WTC11 (cell line): ENCODE data around the gene BIRC3. TPM values are rescaled to one million over a fixed set of nuclear protein-coding genes. Genes with fewer than 3 reads are reported as not detected.
"Not testable (repeated sequence)": the region's sequence is repeated elsewhere in the genome, so short reads cannot be mapped to it uniquely, and the experiment has no call there.

Experiments
- ATAC-seq: fragments of 200-7000 bp; cut with Tn5 transposase; 2 replicates; pipeline ENCODE4 v1.10.0; 2021; ENCODE audit warnings: mild to moderate bottlenecking, moderate library complexity
- CTCF ChIA-PET: fragments of 300-600 bp; sonication (Branson Sonifier 250); formaldehyde crosslinking; loops from one replicate; lab custom pipeline; 2021; ENCODE audit warnings: antibody characterized with exemption; lab: Charles Lee
- POLR2A ChIA-PET: fragments of 350-600 bp; sonication (Branson Sonifier 250); formaldehyde crosslinking; loops from one replicate; lab custom pipeline; 2021; ENCODE audit warnings: antibody characterized with exemption; lab: Charles Lee
- DNase-seq: peaks from one replicate; pipeline ENCODE4 v3.0.0; 2021; ENCODE audit warnings: low spot score
- H3K27ac Mint-ChIP-seq: 2 replicates; pipeline ENCODE4 v1.8.0; 2021; ENCODE audit warnings: mixed read lengths
- H3K27me3 Mint-ChIP-seq: 2 replicates; pipeline ENCODE4 v1.8.0; 2021; ENCODE audit warnings: low read depth, mild to moderate bottlenecking, moderate library complexity, mixed read lengths
- H3K36me3 Mint-ChIP-seq: 2 replicates; pipeline ENCODE4 v1.8.0; 2021; ENCODE audit warnings: mixed read lengths
- H3K4me1 Mint-ChIP-seq: 2 replicates; pipeline ENCODE4 v1.8.0; 2022; ENCODE audit warnings: mixed read lengths
- H3K4me3 Mint-ChIP-seq: 2 replicates; pipeline ENCODE4 v1.8.0; 2021; ENCODE audit warnings: mild to moderate bottlenecking, moderate library complexity, mixed read lengths
- H3K9me3 Mint-ChIP-seq: 2 replicates; pipeline ENCODE4 v1.8.0; 2021; ENCODE audit warnings: mixed read lengths
- ATF1 ChIP-seq: sonication (generic); formaldehyde crosslinking; IDR thresholded peaks from 2 replicates; pipeline ENCODE4 v1.8.1; 2023; ENCODE audit warnings: mild to moderate bottlenecking, moderate library complexity, missing genetic modification reagents
- CBFB ChIP-seq: sonication (generic); formaldehyde crosslinking; IDR thresholded peaks from 2 replicates; pipeline ENCODE4 v1.8.1; 2022; ENCODE audit warnings: mild to moderate bottlenecking, low read depth, missing genetic modification reagents
- CREB1 ChIP-seq: sonication (generic); formaldehyde crosslinking; IDR thresholded peaks from 2 replicates; pipeline ENCODE4 v1.8.0; 2023; ENCODE audit warnings: mild to moderate bottlenecking, missing genetic modification reagents
- FOXJ3 ChIP-seq: sonication (generic); formaldehyde crosslinking; IDR thresholded peaks from 2 replicates; pipeline ENCODE4 v1.9.0; 2021; ENCODE audit warnings: missing genetic modification reagents, mild to moderate bottlenecking, borderline replicate concordance
- GABPB1 ChIP-seq: sonication (generic); formaldehyde crosslinking; IDR thresholded peaks from 2 replicates; pipeline ENCODE4 v1.8.1; 2023; ENCODE audit warnings: mild to moderate bottlenecking, missing genetic modification reagents
- IRF2 ChIP-seq: sonication (generic); formaldehyde crosslinking; IDR thresholded peaks from 2 replicates; pipeline ENCODE4 v1.8.0; 2022; ENCODE audit warnings: low read depth, missing genetic modification reagents, borderline replicate concordance
- KAT7 ChIP-seq: sonication (generic); formaldehyde crosslinking; IDR thresholded peaks from 2 replicates; pipeline ENCODE4 v1.8.1; 2023; ENCODE audit warnings: missing genetic modification reagents, mild to moderate bottlenecking, borderline replicate concordance
- NFE2L1 ChIP-seq: sonication (generic); formaldehyde crosslinking; IDR thresholded peaks from 2 replicates; pipeline ENCODE4 v1.8.1; 2023; ENCODE audit warnings: missing genetic modification reagents
- OVOL2 ChIP-seq: fragments of 250-450 bp; sonication (Bioruptor Pico); IDR thresholded peaks from 2 replicates; pipeline ENCODE4 v1.9.0; 2021; ENCODE audit warnings: mild to moderate bottlenecking, borderline replicate concordance
- SMAD4 ChIP-seq: sonication (generic); formaldehyde crosslinking; IDR thresholded peaks from 2 replicates; pipeline ENCODE4 v1.8.0; 2022; ENCODE audit warnings: mild to moderate bottlenecking, missing genetic modification reagents
- SP1 ChIP-seq: sonication (generic); formaldehyde crosslinking; conservative IDR thresholded peaks from 2 replicates; pipeline ENCODE4 v1.8.1; 2022; ENCODE audit warnings: missing genetic modification reagents
- TP53 ChIP-seq: sonication (generic); formaldehyde crosslinking; IDR thresholded peaks from 2 replicates; pipeline ENCODE4 v1.8.1; 2023; ENCODE audit warnings: mild to moderate bottlenecking, missing genetic modification reagents
- USF1 ChIP-seq: sonication (generic); formaldehyde crosslinking; IDR thresholded peaks from 2 replicates; pipeline ENCODE4 v1.8.0; 2022; ENCODE audit warnings: mild to moderate bottlenecking, missing genetic modification reagents
- USF2 ChIP-seq: sonication (generic); formaldehyde crosslinking; IDR thresholded peaks from 2 replicates; pipeline ENCODE4 v1.8.1; 2023; ENCODE audit warnings: mild to moderate bottlenecking, missing genetic modification reagents, moderate library complexity
- ZBTB43 ChIP-seq: sonication (generic); formaldehyde crosslinking; IDR thresholded peaks from 2 replicates; pipeline ENCODE4 v1.8.1; 2023; ENCODE audit warnings: mild to moderate bottlenecking, missing genetic modification reagents
- ZMAT4 ChIP-seq: fragments of 250-450 bp; sonication (Bioruptor Pico); IDR thresholded peaks from 2 replicates; pipeline ENCODE4 v1.9.0; 2021; ENCODE audit warnings: mild to moderate bottlenecking
- ZNF317 ChIP-seq: sonication (generic); formaldehyde crosslinking; IDR thresholded peaks from 2 replicates; pipeline ENCODE4 v1.8.1; 2023; ENCODE audit warnings: low read depth, mild to moderate bottlenecking, moderate library complexity, missing genetic modification reagents, borderline replicate concordance
- ZNF425 ChIP-seq: fragments of 250-450 bp; sonication (Bioruptor Pico); conservative IDR thresholded peaks from 2 replicates; pipeline ENCODE4 v1.9.0; 2021; ENCODE audit warnings: mild to moderate bottlenecking
- total RNA-seq: library from RNA; stranded (reverse); gene quantifications from 3 replicates; pipeline ENCODE4 v1.2.3, GENCODE V29; 2021

BIRC3 gene
- total RNA-seq, 1 experiment from 2014 or later, result 0.33 TPM

- H3K36me3 Mint-ChIP-seq, result no peaks in the 10 kb centered on the region
- no peak overlapping the region for H3K27ac Mint-ChIP-seq
- DNase-seq (no peak), ATAC-seq (no peak)
- no peaks in the 10 kb centered on the region for H3K4me1 Mint-ChIP-seq
- H3K9me3 Mint-ChIP-seq, result no peaks in the 10 kb centered on the region
- POLR2A ChIA-PET, result no interaction called here
- TF ChIP-seq KAT7 (CRISPR knock-in tag), result no peak
- TF ChIP-seq CREB1 (CRISPR knock-in tag), result no peak
- TF ChIP-seq FOXJ3, result no peak
- no peak for TF ChIP-seq OVOL2
- TF ChIP-seq SMAD4 (CRISPR knock-in tag), result no peak
- TF ChIP-seq ZMAT4, result no peak
- TF ChIP-seq USF2, result no peak
- no peak for TF ChIP-seq IRF2
- no peak for TF ChIP-seq USF1
- H3K27me3 Mint-ChIP-seq, result no peaks in the 10 kb centered on the region
- CTCF ChIA-PET, result interaction anchor here (1.5 kb wide), 1 partner anchor 23 kb away, joined by 5 read pairs; no protein-coding TSS in a partner anchor
- no peak overlapping the region for H3K4me3 Mint-ChIP-seq
Measured at GRCh38 chr11:102332611-102332994, 15.3 kb downstream of the BIRC3 start.

- ATAC-seq (no peak), DNase-seq (no peak)
- CTCF ChIA-PET, result interaction anchor here (1.0 to 1.7 kb wide), 3 partner anchors 29 to 274 kb away, joined by 3 to 5 read pairs (median 5); no protein-coding TSS in a partner anchor
- TF ChIP-seq TP53 (CRISPR knock-in tag) (no peak), FOXJ3 (no peak), ZNF317 (no peak), CBFB (CRISPR knock-in tag) (no peak), GABPB1 (CRISPR knock-in tag) (no peak), SP1 (CRISPR knock-in tag) (no peak), ZNF425 (CRISPR knock-in tag) (no peak), ATF1 (no peak), ZBTB43 (CRISPR knock-in tag) (no peak), NFE2L1 (CRISPR knock-in tag) (no peak)
- TF ChIP-seq, all 79 proteins: peak for 0
- H3K27ac Mint-ChIP-seq, result no peak overlapping the region
- H3K27me3 Mint-ChIP-seq, result no peaks in the 10 kb centered on the region
- peaks cover 3% of the 10 kb centered on the region; the same call in 1 of the 2 replicates for H3K4me1 Mint-ChIP-seq
- POLR2A ChIA-PET, result no interaction called here
- H3K36me3 Mint-ChIP-seq, result no peaks in the 10 kb centered on the region
- no peak overlapping the region for H3K4me3 Mint-ChIP-seq
- no peaks in the 10 kb centered on the region for H3K9me3 Mint-ChIP-seq
Measured at GRCh38 chr11:102338479-102339010, 21.3 kb downstream of the BIRC3 start.

GRCh38 chr11:102341311-102341710 is 24.0 kb downstream of the BIRC3 start:
- ATAC-seq, DNase-seq, POLR2A ChIA-PET, H3K36me3 Mint-ChIP-seq, H3K27ac Mint-ChIP-seq, H3K9me3 Mint-ChIP-seq, H3K27me3 Mint-ChIP-seq, H3K4me3 Mint-ChIP-seq: not testable (repeated sequence)
- CTCF ChIA-PET, result interaction anchor here (0.6 to 2.7 kb wide), 28 partner anchors 8 to 333 kb away, joined by 3 to 31 read pairs (median 4); partner anchors contain the start of gene BIRC3
- H3K4me1 Mint-ChIP-seq, result peaks cover 11% of the 10 kb centered on the region
